ENCODE data around the gene TPRG1.

Gene TPRG1

GRCh38 chr3:189144645-189145044 lies 27.1 kb upstream of the TPRG1 start:
- Histone ChIP-seq H3K27me3 (ENCODE audit: low read depth) (no peaks in the 10 kb centered on the region), H3K9me3 (no peaks in the 10 kb centered on the region), H3K4me1 (no peaks in the 10 kb centered on the region), H3K4me3 (no peak overlapping the region), H3K36me3 (replicated peaks) (no peaks in the 10 kb centered on the region)
- in situ Hi-C loops (cut with MboI; ENCODE audit: low sequenced_read_pairs): no loop called here
- DNase-seq (ENCODE audit: low spot score in 2 of 2): no peak

GRCh38 chr3:189146848-189147247 lies 24.9 kb upstream of the TPRG1 start:
- DNase-seq (ENCODE audit: low spot score in 2 of 2): peak in 1 of 2 experiments; percentile 18
- H3K4me1 ChIP-seq: no peaks in the 10 kb centered on the region
- H3K36me3 ChIP-seq (replicated peaks): no peaks in the 10 kb centered on the region
- H3K4me3 ChIP-seq: no peak overlapping the region
- H3K9me3 ChIP-seq: no peaks in the 10 kb centered on the region
- no peaks in the 10 kb centered on the region for H3K27me3 ChIP-seq (ENCODE audit: low read depth)
- in situ Hi-C loops (cut with MboI; ENCODE audit: low sequenced_read_pairs): no loop called here

GRCh38 chr3:189148081-189148507 lies 23.7 kb upstream of the TPRG1 start:
- no peaks in the 10 kb centered on the region for H3K9me3 ChIP-seq
- H3K4me1 ChIP-seq: no peaks in the 10 kb centered on the region
- in situ Hi-C loops (cut with MboI; ENCODE audit: low sequenced_read_pairs): no loop called here
- peak; percentile 62 to 73 for DNase-seq (ENCODE audit: low spot score in 2 of 2)
- no peaks in the 10 kb centered on the region for H3K36me3 ChIP-seq (replicated peaks)
- H3K27me3 ChIP-seq (ENCODE audit: low read depth): no peaks in the 10 kb centered on the region
- H3K4me3 ChIP-seq: no peak overlapping the region

DNA sequence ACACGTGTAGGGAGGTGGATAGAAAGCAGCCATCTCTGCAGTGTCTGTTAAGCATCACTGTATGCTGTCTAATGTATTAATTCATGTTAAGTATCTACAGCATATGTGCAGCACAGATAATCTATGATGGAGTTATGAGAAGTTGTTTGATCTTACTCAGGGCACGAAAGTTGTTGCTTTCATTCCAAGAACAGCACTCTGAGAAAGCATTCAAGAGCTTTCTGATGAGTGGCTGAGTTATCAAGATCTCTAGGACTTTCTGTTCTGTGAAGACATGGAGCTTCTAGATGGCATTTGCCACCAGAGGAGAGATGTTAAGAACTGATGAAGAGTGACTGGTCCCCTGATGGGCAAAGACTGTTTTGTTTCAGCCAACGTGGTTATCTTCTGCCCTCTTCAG lies 22.6 kb upstream of the TPRG1 start:
- Histone ChIP-seq H3K4me3 (no peak overlapping the region), H3K36me3 (replicated peaks) (no peaks in the 10 kb centered on the region), H3K4me1 (no peaks in the 10 kb centered on the region), H3K9me3 (no peaks in the 10 kb centered on the region), H3K27me3 (ENCODE audit: low read depth) (no peaks in the 10 kb centered on the region)
- in situ Hi-C loops (cut with MboI; ENCODE audit: low sequenced_read_pairs): no loop called here
- DNase-seq (ENCODE audit: low spot score in 2 of 2): no peak

GRCh38 chr3:189157232-189158007 lies 14.4 kb upstream of the TPRG1 start:
- Histone ChIP-seq H3K4me3 (no peak overlapping the region), H3K9me3 (no peaks in the 10 kb centered on the region), H3K27me3 (ENCODE audit: low read depth) (no peaks in the 10 kb centered on the region; the same call in 1 of the 2 replicates), H3K36me3 (replicated peaks) (no peaks in the 10 kb centered on the region), H3K4me1 (no peaks in the 10 kb centered on the region)
- no peak for DNase-seq (ENCODE audit: low spot score in 2 of 2)
- in situ Hi-C loops (cut with MboI; ENCODE audit: low sequenced_read_pairs): loop anchor here (25.0 kb wide), 1 partner anchor 1420 kb away; the partner anchor contains the start of gene BCL6

GRCh38 chr3:189158034-189158433 lies 13.7 kb upstream of the TPRG1 start:
- Histone ChIP-seq H3K36me3 (replicated peaks) (no peaks in the 10 kb centered on the region), H3K27me3 (ENCODE audit: low read depth) (no peaks in the 10 kb centered on the region; the same call in 1 of the 2 replicates), H3K9me3 (no peaks in the 10 kb centered on the region), H3K4me3 (no peak overlapping the region), H3K4me1 (no peaks in the 10 kb centered on the region)
- DNase-seq (ENCODE audit: low spot score in 2 of 2): no peak
- in situ Hi-C loops (cut with MboI; ENCODE audit: low sequenced_read_pairs): loop anchor here (25.0 kb wide), 1 partner anchor 1421 kb away; the partner anchor contains the start of gene BCL6

DNA sequence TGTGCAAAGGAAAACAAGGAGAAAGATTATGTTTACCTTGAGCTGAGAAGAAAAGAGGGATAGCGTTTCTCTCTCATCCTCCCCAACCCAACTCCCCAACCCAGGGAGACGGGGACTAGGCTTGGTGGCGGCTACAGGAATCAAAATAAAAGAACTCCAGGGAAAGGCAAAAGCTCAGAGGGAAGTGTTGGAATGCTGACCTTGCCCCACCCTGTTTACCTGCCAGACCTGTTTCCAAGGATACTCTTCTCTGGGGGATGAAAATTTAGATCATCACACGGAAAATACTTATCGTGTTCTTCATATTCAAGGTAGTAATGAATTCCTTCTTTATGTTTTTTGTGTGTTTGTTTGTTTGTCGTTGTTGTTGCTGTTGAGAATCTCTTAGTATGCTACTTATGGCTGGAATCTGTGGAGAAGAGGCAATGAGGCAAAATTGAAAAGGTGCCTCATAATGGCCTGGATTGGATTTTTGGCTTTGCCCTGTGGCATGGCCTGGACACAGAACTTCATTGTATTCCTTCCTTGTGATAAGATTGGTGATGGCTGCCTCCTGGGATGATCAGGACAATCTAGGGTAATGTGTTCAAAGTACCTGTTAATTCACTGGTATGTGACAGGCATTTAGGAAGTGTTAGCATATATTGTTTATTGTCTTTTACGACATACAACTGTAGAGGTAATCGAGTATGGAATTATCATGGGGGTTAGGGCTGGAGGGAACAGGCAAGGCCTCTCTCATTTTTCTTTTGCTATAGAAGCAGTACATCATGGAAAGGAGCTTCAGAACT lies 11.1 kb upstream of the TPRG1 start:
- Histone ChIP-seq H3K9me3 (no peaks in the 10 kb centered on the region), H3K4me1 (no peaks in the 10 kb centered on the region), H3K4me3 (no peak overlapping the region), H3K36me3 (replicated peaks) (no peaks in the 10 kb centered on the region), H3K27me3 (ENCODE audit: low read depth) (no peaks in the 10 kb centered on the region; the same call in 1 of the 2 replicates)
- no peak for DNase-seq (ENCODE audit: low spot score in 2 of 2)
- in situ Hi-C loops (cut with MboI; ENCODE audit: low sequenced_read_pairs): loop anchor here (25.0 kb wide), 1 partner anchor 1423 kb away; the partner anchor contains the start of gene BCL6

DNA sequence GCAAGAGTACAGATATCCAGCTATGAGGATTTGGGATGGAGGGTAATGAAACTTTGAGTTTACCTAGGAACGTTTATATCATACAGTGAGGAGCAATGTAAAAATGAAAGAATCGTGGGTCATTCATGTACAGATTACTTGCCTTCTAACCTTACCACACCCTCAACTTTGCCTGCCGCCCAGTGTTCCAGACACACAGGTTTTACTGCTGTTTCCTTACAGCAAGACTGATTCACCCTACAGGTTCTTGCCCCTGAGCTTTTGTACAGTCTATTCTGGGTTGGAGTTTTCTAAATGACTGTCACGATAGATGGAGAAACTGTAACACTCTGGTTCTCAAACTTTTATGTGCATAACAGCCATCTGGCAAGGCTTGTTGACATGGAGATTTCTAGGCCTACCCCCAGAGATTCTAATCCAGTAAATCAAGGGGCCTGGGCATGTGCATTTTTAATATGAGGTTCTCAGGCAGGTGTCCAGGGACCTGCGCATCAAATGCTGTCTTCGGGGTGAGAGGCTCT lies 6.6 kb upstream of the TPRG1 start:
- no peaks in the 10 kb centered on the region for H3K4me1 ChIP-seq
- H3K4me3 ChIP-seq: no peak overlapping the region
- no peaks in the 10 kb centered on the region for H3K9me3 ChIP-seq
- no peaks in the 10 kb centered on the region for H3K36me3 ChIP-seq (replicated peaks)
- DNase-seq (ENCODE audit: low spot score in 2 of 2): no peak
- no peaks in the 10 kb centered on the region for H3K27me3 ChIP-seq (ENCODE audit: low read depth)
- in situ Hi-C loops (cut with MboI; ENCODE audit: low sequenced_read_pairs): loop anchor here (25.0 kb wide), 1 partner anchor 1428 kb away; the partner anchor contains the start of gene BCL6

DNA sequence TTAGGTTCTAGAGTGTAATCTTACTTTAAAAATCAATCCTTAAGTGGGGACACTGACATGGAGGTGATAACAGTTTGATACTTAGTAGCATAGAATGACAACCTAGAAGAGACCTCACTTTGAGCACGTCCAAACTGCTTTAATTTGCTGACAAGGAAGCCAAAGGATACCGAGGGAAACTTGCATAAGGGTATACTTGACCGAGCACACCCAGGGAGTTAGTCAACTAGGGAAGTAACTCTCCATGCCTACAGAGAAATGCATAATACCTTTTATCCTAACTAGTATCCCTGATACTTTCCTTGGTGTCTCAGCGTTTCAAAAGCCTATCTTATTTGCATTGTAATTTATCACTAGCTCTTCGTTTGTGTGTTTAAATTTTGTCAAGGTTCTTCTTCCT lies 5.5 kb upstream of the TPRG1 start:
- Histone ChIP-seq H3K4me1 (no peaks in the 10 kb centered on the region), H3K36me3 (replicated peaks) (no peaks in the 10 kb centered on the region), H3K27me3 (ENCODE audit: low read depth) (no peaks in the 10 kb centered on the region), H3K9me3 (no peaks in the 10 kb centered on the region), H3K4me3 (no peak overlapping the region)
- in situ Hi-C loops (cut with MboI; ENCODE audit: low sequenced_read_pairs): loop anchor here (25.0 kb wide), 1 partner anchor 1429 kb away; the partner anchor contains the start of gene BCL6
- DNase-seq (ENCODE audit: low spot score in 2 of 2): no peak

DNA sequence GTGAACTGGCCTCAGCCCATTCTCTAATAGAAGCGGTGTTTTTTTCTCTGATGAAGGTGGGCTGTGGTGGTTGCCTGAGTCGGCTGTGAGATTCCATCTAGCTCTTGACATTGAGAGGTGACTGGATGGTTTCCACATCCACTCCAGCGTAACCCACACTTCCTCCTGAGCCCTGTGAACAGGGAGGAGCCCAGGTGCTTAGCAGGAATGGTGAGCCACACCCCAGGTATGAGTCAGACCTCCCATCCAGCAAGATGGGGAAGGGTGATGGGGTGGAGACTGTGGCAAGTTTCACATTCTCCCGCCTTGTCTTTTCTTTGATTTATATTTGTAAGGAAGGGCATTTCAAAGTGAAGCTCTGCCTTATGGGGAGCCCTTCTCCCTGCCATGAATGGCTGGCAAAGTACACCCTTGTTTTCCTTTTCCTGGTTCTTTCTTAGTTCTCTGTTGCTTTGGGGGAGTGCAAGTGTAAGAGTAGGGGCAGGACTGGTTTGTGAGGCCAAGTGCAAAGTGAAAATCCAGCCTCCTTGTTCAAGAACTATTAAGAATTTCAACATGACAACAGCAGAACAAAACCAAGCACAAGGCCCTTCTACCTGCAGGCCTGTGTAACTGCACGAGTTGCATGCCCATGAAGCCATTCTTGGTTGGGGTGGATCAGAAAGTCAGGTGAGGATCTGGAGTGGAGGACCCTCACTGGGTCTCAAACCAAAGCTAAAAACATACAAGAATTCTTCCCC lies 4.6 kb upstream of the TPRG1 start:
- in situ Hi-C loops (cut with MboI; ENCODE audit: low sequenced_read_pairs): loop anchor here (25.0 kb wide), 1 partner anchor 1430 kb away; the partner anchor contains the start of gene BCL6

DNA sequence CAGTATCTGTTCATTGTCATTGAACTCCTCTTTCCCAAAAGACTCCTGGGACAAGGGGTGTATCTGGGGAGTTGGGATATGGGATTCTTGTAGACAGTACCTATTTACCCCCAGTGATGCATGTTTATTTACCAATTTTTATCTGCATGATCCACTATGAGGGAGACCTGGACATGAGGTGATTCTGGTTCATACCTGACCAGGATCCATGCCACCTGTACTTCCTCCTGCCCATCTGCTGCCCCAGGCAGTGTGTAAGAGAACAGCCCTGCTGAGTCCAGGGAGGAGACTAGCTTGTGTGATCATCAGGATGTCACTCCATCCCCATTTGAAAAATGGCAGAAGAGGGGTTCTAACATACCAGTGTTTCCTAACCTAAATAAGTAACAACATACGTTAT lies 3.1 kb upstream of the TPRG1 start:
- Histone ChIP-seq H3K4me1 (no peaks in the 10 kb centered on the region), H3K27me3 (ENCODE audit: low read depth) (no peaks in the 10 kb centered on the region), H3K9me3 (no peaks in the 10 kb centered on the region), H3K4me3 (no peak overlapping the region), H3K36me3 (replicated peaks) (no peaks in the 10 kb centered on the region)
- no peak for DNase-seq (ENCODE audit: low spot score in 2 of 2)
- in situ Hi-C loops (cut with MboI; ENCODE audit: low sequenced_read_pairs): loop anchor here (25.0 kb wide), 1 partner anchor 1431 kb away; the partner anchor contains the start of gene BCL6

More for the DNA sequence above, 4.6 kb upstream of the TPRG1 start:
- DNase-seq (ENCODE audit: low spot score in 2 of 2): no peak
- no peaks in the 10 kb centered on the region for H3K9me3 ChIP-seq
- H3K4me1 ChIP-seq: no peaks in the 10 kb centered on the region
- no peak overlapping the region for H3K4me3 ChIP-seq
- H3K36me3 ChIP-seq (replicated peaks): no peaks in the 10 kb centered on the region
- H3K27me3 ChIP-seq (ENCODE audit: low read depth): no peaks in the 10 kb centered on the region

DNA sequence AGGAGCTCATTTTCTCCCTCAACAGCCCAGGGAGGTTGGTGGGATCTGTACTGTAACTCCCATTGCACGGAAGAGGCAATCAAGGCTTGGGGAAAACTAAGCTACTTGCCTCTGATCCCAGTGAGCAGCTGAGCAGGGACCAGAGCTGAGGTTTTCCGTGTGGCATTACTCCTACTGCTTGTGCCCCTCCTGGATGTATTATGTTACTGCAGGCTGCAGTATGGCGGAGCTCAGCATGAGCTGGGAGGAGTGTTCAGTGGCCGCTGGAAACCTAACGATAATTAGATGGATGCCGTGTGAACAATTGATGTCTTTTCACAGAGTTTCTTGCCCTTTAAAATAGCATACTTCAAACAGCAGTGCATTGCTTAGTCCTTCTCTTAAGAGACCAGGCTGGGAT lies 2.0 kb upstream of the TPRG1 start:
- in situ Hi-C loops (cut with MboI; ENCODE audit: low sequenced_read_pairs): loop anchor here (25.0 kb wide), 1 partner anchor 1432 kb away; the partner anchor contains the start of gene BCL6
- peak in 1 of 2 experiments; percentile 20 for DNase-seq (ENCODE audit: low spot score in 2 of 2)
- no peaks in the 10 kb centered on the region for H3K9me3 ChIP-seq

GRCh38 chr3:189170559-189170958 lies 1.2 kb upstream of the TPRG1 start:
- Histone ChIP-seq H3K4me3 (no peak overlapping the region), H3K36me3 (replicated peaks) (no peaks in the 10 kb centered on the region), H3K4me1 (no peaks in the 10 kb centered on the region), H3K27me3 (ENCODE audit: low read depth) (no peaks in the 10 kb centered on the region), H3K9me3 (no peaks in the 10 kb centered on the region)
- no peak for DNase-seq (ENCODE audit: low spot score in 2 of 2)
- in situ Hi-C loops (cut with MboI; ENCODE audit: low sequenced_read_pairs): loop anchor here (25.0 kb wide), 1 partner anchor 1433 kb away; the partner anchor contains the start of gene BCL6

More for the DNA sequence above, 2.0 kb upstream of the TPRG1 start:
- H3K27me3 ChIP-seq (ENCODE audit: low read depth): no peaks in the 10 kb centered on the region
- H3K36me3 ChIP-seq (replicated peaks): no peaks in the 10 kb centered on the region
- no peak overlapping the region for H3K4me3 ChIP-seq
- no peaks in the 10 kb centered on the region for H3K4me1 ChIP-seq
